Measurements from ENCODE around the gene PANK1. TPM values are rescaled to one million over a fixed set of nuclear protein-coding genes. Genes with fewer than 3 reads are reported as not detected.

PANK1 gene
- total and polyA plus RNA-seq, 9 of the 15 experiments (the other 6 are each of a cell fraction or from before 2014, with no cell fraction given), result 1.7 to 10.7 (median 6.5) TPM

DNA sequence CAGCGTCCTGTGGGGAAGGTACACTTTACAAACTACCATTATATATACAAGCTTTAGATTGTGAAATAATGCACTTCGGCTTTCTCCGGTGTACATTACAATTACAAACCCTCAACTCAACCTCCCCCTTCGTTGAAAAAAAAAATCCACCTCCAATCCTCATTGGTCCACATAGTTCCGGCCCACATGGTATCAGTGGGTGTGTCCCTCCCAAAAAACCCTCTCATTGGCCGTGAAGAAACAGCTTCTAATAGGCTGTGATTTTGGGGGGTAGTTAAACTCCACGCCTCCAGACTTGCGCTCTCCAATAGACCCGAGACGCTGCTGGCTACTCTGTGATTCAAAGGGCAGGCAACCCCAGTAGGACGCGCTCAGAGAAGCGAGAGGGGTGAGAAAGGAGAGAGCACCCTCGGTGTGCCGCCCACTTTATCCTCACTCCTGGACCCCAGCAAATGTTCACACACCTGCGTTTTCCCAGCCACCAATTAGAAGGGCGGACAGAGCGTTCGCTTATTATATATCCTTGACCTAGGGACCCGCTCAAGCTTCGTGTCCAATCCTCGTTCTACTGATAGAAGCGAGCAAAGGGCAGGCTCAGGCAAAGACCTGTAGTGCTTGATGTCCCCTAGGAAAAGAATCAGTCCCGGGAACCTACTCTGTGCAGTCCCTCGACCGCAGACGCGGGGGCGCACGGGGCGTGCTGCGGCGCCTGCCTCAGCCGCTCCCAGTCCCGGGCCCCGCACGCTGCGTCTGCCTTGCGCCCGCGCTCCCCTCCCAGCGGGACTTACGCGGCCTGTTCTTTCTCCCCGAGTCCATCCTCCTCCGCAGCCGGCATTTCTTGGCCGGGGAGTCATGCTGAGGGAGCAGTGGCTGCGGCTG, 991 bp downstream of the PANK1 start (continued):
- TF ChIP-seq ZC3H4 (CRISPR knock-in tag; IDR thresholded peaks at IDR 0.05; ENCODE audit: borderline replicate concordance), result no peak
- TF ChIP-seq, protein P1, sequence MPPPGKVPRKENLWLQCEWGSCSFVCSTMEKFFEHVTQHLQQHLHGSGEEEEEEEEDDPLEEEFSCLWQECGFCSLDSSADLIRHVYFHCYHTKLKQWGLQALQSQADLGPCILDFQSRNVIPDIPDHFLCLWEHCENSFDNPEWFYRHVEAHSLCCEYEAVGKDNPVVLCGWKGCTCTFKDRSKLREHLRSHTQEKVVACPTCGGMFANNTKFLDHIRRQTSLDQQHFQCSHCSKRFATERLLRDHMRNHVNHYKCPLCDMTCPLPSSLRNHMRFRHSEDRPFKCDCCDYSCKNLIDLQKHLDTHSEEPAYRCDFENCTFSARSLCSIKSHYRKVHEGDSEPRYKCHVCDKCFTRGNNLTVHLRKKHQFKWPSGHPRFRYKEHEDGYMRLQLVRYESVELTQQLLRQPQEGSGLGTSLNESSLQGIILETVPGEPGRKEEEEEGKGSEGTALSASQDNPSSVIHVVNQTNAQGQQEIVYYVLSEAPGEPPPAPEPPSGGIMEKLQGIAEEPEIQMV (tag; conservative IDR thresholded peaks at IDR 0.05; ENCODE audit: low read depth), result no peak
- TF ChIP-seq LCOR (CRISPR knock-in tag; IDR thresholded peaks at IDR 0.05), result peak; percentile 41; the same call in 1 of the 2 replicates
- TF ChIP-seq NCOA6 (IDR thresholded peaks at IDR 0.05), result no peak
- no peak for TF ChIP-seq ZNF263 (CRISPR knock-in tag; IDR thresholded peaks at IDR 0.05; ENCODE audit: borderline replicate concordance)
- no peak for TF ChIP-seq POLR2AphosphoS2 (IDR thresholded peaks at IDR 0.05; ENCODE audit: low read length)
- TF ChIP-seq ZEB2 (IDR thresholded peaks at IDR 0.05), result no peak
- TF ChIP-seq HMG20B (CRISPR knock-in tag; IDR thresholded peaks at IDR 0.05), result no peak
- no peak for TF ChIP-seq ZNF57 (CRISPR knock-in tag; IDR thresholded peaks at IDR 0.05)
- no peak for TF ChIP-seq KDM4B (IDR thresholded peaks at IDR 0.05; ENCODE audit: borderline replicate concordance in 2 of 2, low read depth in 1 of 2)
- TF ChIP-seq, protein P2, sequence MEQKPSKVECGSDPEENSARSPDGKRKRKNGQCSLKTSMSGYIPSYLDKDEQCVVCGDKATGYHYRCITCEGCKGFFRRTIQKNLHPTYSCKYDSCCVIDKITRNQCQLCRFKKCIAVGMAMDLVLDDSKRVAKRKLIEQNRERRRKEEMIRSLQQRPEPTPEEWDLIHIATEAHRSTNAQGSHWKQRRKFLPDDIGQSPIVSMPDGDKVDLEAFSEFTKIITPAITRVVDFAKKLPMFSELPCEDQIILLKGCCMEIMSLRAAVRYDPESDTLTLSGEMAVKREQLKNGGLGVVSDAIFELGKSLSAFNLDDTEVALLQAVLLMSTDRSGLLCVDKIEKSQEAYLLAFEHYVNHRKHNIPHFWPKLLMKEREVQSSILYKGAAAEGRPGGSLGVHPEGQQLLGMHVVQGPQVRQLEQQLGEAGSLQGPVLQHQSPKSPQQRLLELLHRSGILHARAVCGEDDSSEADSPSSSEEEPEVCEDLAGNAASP (IDR thresholded peaks at IDR 0.05), result no peak
- no peak for TF ChIP-seq HSF4 (CRISPR knock-in tag; IDR thresholded peaks at IDR 0.05; ENCODE audit: borderline replicate concordance)
- TF ChIP-seq, protein P3, sequence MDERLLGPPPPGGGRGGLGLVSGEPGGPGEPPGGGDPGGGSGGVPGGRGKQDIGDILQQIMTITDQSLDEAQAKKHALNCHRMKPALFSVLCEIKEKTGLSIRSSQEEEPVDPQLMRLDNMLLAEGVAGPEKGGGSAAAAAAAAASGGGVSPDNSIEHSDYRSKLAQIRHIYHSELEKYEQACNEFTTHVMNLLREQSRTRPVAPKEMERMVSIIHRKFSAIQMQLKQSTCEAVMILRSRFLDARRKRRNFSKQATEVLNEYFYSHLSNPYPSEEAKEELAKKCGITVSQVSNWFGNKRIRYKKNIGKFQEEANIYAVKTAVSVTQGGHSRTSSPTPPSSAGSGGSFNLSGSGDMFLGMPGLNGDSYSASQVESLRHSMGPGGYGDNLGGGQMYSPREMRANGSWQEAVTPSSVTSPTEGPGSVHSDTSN (CRISPR knock-in tag; IDR thresholded peaks at IDR 0.05; ENCODE audit: low read depth), result no peak
- TF ChIP-seq, protein P3 (tag; conservative IDR thresholded peaks at IDR 0.05; ENCODE audit: low read depth), result no peak
- peak; percentile 63; the same call in 1 of the 2 replicates for TF ChIP-seq CXXC5 (CRISPR knock-in tag; IDR thresholded peaks at IDR 0.05)
- TF ChIP-seq, protein P4, sequence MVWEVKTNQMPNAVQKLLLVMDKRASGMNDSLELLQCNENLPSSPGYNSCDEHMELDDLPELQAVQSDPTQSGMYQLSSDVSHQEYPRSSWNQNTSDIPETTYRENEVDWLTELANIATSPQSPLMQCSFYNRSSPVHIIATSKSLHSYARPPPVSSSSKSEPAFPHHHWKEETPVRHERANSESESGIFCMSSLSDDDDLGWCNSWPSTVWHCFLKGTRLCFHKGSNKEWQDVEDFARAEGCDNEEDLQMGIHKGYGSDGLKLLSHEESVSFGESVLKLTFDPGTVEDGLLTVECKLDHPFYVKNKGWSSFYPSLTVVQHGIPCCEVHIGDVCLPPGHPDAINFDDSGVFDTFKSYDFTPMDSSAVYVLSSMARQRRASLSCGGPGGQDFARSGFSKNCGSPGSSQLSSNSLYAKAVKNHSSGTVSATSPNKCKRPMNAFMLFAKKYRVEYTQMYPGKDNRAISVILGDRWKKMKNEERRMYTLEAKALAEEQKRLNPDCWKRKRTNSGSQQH (CRISPR knock-in tag; IDR thresholded peaks at IDR 0.05), result no peak
- TF ChIP-seq, protein P5, sequence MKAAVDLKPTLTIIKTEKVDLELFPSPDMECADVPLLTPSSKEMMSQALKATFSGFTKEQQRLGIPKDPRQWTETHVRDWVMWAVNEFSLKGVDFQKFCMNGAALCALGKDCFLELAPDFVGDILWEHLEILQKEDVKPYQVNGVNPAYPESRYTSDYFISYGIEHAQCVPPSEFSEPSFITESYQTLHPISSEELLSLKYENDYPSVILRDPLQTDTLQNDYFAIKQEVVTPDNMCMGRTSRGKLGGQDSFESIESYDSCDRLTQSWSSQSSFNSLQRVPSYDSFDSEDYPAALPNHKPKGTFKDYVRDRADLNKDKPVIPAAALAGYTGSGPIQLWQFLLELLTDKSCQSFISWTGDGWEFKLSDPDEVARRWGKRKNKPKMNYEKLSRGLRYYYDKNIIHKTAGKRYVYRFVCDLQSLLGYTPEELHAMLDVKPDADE (conservative IDR thresholded peaks at IDR 0.05; ENCODE audit: control insufficient read depth, low read depth, low read length), result no peak
- TF ChIP-seq SNIP1 (IDR thresholded peaks at IDR 0.05; ENCODE audit: low read depth), result no peak
- TF ChIP-seq WHSC1 (IDR thresholded peaks at IDR 0.05; ENCODE audit: low read length), result no peak
- TF ChIP-seq SRF (CRISPR knock-in tag; IDR thresholded peaks at IDR 0.05), result no peak
